HG03439 (cell line): Measurements from ENCODE around the gene PRKCSH.

Experiments used
- ATAC-seq: cut with Tn5 transposase; IDR thresholded peaks from one replicate; pipeline ENCODE4 v1.9.1; 2021; ENCODE audit warnings: mild to moderate bottlenecking, moderate library complexity; ENCODE audit not compliant: unreplicated experiment

The PRKCSH gene

GRCh38 chr19:11495885-11496284 is 60.5 kb downstream of the PRKCSH start:
- no peak for ATAC-seq

DNA sequence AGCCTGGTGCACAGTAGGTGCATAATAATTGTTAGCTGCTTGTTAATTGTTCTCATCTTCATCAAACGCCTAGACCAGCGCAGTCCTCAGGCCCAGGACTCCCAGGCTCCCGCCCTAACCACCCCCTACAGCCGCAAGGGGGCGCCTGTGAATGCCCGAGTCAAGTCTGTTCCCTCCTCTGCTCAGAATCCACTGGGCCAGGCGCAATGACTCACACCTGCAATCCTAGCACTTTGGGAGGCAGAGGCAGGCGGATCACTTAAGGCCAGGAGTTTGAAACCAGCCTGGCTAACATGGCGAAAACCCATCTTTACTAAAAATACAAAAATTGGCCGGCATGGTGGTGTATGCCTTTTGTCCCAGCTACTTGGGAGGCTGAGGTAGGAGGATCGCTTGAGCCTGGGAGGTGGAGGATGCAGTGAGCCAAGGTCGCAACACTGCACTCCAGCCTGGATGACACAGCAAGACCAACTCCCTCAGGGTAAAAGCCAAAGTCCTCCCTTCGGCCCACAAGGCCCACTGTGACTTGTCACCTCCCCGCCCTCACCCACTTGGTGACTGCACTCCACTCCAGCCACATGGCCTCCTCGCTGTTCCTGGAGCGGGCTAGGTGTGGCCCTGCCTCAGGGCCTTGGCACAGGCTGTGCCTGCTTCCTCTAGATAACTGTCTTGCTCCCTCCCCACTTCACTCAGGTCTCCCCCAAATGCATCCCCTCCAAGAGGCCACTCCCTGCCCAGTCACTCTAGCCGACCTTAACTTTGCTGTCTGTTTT is 61.1 kb downstream of the PRKCSH start:
- no peak for ATAC-seq

GRCh38 chr19:11499220-11499726 is 63.8 kb downstream of the PRKCSH start:
- no peak for ATAC-seq

DNA sequence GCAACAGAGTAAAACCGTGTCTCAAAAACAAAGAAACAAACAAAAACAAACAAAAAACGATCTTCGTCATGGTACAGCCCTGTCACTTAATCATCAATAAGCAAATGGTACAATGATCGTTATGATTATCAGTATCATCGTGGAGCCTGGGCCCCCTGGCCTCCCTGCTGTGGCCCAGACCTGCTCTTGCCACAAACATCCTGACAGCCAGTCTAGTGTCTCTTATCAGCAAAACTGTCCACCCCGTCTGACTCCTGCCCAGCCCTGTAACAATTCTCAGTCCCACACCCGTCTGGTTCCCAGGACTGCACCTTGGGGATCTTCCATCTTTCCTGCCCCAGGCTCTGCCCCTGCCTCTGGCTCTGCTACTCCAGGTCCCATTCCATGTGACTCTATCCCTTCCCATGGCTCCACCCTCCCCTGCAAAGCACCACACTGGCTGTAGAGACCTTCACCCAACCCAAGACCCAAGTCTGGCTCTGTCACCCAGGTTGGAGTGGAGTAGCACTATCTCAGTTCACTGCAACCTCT is 64.5 kb downstream of the PRKCSH start:
- no peak for ATAC-seq
